HCT116 (cell line): Measurements from ENCODE around the gene CPNE7. TPM values are rescaled to one million over a fixed set of nuclear protein-coding genes. Genes with fewer than 3 reads are reported as not detected.

ENCODE experiments used
- ATAC-seq: fragments of 200-7000 bp; cut with Tn5 transposase; 2 replicates; pipeline ENCODE4 v1.9.1; 2020; ENCODE audit warnings: mild to moderate bottlenecking, moderate library complexity
- BruUV-seq: library from RNA; stranded (reverse); fragments of 400-500 nt; replicated peaks from 2 replicates; lab custom pipeline; 2021; lab: Mats Ljungman, UMichigan
- CTCF ChIA-PET: fragments of 300-600 bp; sonication (Branson Sonifier 250); formaldehyde crosslinking; loops from one replicate; lab custom pipeline; 2021; ENCODE audit warnings: antibody characterized with exemption; lab: Charles Lee
- POLR2A ChIA-PET: fragments of 300-600, 350-600 bp; sonication (Branson Sonifier 250); formaldehyde crosslinking; loops from one replicate; lab custom pipeline; 2021; ENCODE audit warnings: antibody characterized with exemption; lab: Charles Lee
- RAD21 ChIA-PET, 2 experiments: fragments of 300-600 bp; sonication (Branson Sonifier 250); formaldehyde crosslinking; loops; one replicate each; lab custom pipeline; 2023; ENCODE audit warnings: low total read pairs in 2 of 2; ENCODE audit not compliant: uncharacterized antibody in 2 of 2, unreplicated experiment in 2 of 2, low non-redundant PET in 1 of 2; lab: Charles Lee
- DNase-seq: peaks from one replicate; pipeline ENCODE4 v3.0.0-alpha.2; 2010; ENCODE audit warnings: low read depth, low spot score
- H2AFZ ChIP-seq: fragments of 200-600 bp; shearing (Covaris generic), sonication (generic); 2 replicates; pipeline ENCODE4 v1.6.1; 2017; ENCODE audit warnings: low read depth, mixed run types, mixed read lengths, antibody characterized with exemption, low read length; ENCODE audit not compliant: poor library complexity, severe bottlenecking
- H3K27ac ChIP-seq: 2 replicates; pipeline ENCODE4 v1.5.1; 2012; ENCODE audit warnings: low read depth, low read length
- H3K27me3 ChIP-seq: fragments of 200-600 bp; sonication (generic); 2 replicates; pipeline ENCODE4 v1.6.1; 2016; ENCODE audit warnings: mixed run types, low read length, mixed read lengths; ENCODE audit not compliant: insufficient read depth
- H3K36me3 ChIP-seq, 2 experiments: fragments of 200-500 bp in 1 of 2; fragments of 200-600 bp in 1 of 2; sonication (Bioruptor generic) in 1 of 2; sonication (generic) in 1 of 2; 2 replicates each; pipeline versions ENCODE4 v1.5.1 to v1.6.1; 2014 to 2016; ENCODE audit warnings: low read length in 2 of 2, inconsistent platforms in 1 of 2, mixed read lengths in 1 of 2, mixed run types in 1 of 2; ENCODE audit not compliant: insufficient read depth in 2 of 2, control insufficient read depth in 1 of 2
- H3K4me1 ChIP-seq, 2 experiments: fragments of 200-600 bp in 1 of 2; sonication (generic) in 1 of 2; 2 replicates each; pipeline versions ENCODE4 v1.5.1 to v1.6.1; 2012 to 2017; ENCODE audit warnings: low read length in 2 of 2, inconsistent platforms in 1 of 2, mild to moderate bottlenecking in 1 of 2, mixed read lengths in 1 of 2, mixed run types in 1 of 2, moderate library complexity in 1 of 2; ENCODE audit not compliant: insufficient read depth in 2 of 2, control insufficient read depth in 1 of 2
- H3K4me2 ChIP-seq: fragments of 200-600 bp; sonication (generic); 2 replicates; pipeline ENCODE4 v1.6.1; 2017; ENCODE audit warnings: mixed run types, low read length, mixed read lengths
- H3K4me3 ChIP-seq, 2 experiments: fragments of 200-600 bp in 1 of 2; sonication (generic) in 1 of 2; replicated peaks in 1 of 2; 2 replicates each; pipeline ENCODE4 v1.5.1; 2011 to 2016; ENCODE audit warnings: low read length in 2 of 2, control low read depth in 1 of 2, low read depth in 1 of 2, mild to moderate bottlenecking in 1 of 2, mixed read lengths in 1 of 2, mixed run types in 1 of 2
- H3K79me2 ChIP-seq: fragments of 200-600 bp; sonication (generic); 2 replicates; pipeline ENCODE4 v1.6.1; 2017; ENCODE audit warnings: mild to moderate bottlenecking, mixed run types, low read length, moderate library complexity, mixed read lengths; ENCODE audit not compliant: insufficient read depth
- H3K9ac ChIP-seq: fragments of 200-600 bp; sonication (generic); 2 replicates; pipeline ENCODE4 v1.6.1; 2016; ENCODE audit warnings: low read length, mixed read lengths
- H3K9me2 ChIP-seq: fragments of 200-600 bp; sonication (generic), shearing (Covaris generic); 2 replicates; pipeline ENCODE4 v1.6.1; 2017; ENCODE audit warnings: mixed run types, mild to moderate bottlenecking, moderate library complexity; ENCODE audit not compliant: insufficient read depth
- H3K9me3 ChIP-seq, 2 experiments: fragments of 200-500 bp in 1 of 2; fragments of 200-600 bp in 1 of 2; sonication (Bioruptor generic) in 1 of 2; sonication (generic) in 1 of 2; 2 replicates each; pipeline ENCODE4 v1.6.1; 2014 to 2017; ENCODE audit warnings: low read length in 2 of 2, mixed read lengths in 2 of 2, inconsistent platforms in 1 of 2, low read depth in 1 of 2, mild to moderate bottlenecking in 1 of 2, mixed run types in 1 of 2, moderate library complexity in 1 of 2; ENCODE audit not compliant: control insufficient read depth in 1 of 2, insufficient read depth in 1 of 2
- H4K20me1 ChIP-seq: fragments of 200-600 bp; sonication (generic), shearing (Covaris generic); 2 replicates; pipeline ENCODE4 v1.6.1; 2017; ENCODE audit warnings: mixed run types, mild to moderate bottlenecking, moderate library complexity; ENCODE audit not compliant: insufficient read depth
- CEBPB ChIP-seq: IDR thresholded peaks from 2 replicates; pipeline ENCODE4 v1.6.1; 2012; ENCODE audit warnings: low read depth
- POLR2A ChIP-seq: IDR thresholded peaks from 2 replicates; pipeline ENCODE4 v1.7.0; 2011; ENCODE audit warnings: borderline replicate concordance; ENCODE audit not compliant: insufficient read depth, insufficient read length; ENCODE audit errors: extremely low read depth
- SIN3A ChIP-seq: IDR thresholded peaks from 2 replicates; pipeline ENCODE4 v1.6.1; 2012; ENCODE audit warnings: low read depth
- intact Hi-C: fragments of 100-400 bp; cut with micrococcal nuclease; formaldehyde crosslinking; loops from 2 replicates; pipeline ENCODE4 v1.10.0; 2022
- total RNA-seq: library from RNA; stranded (reverse); gene quantifications from one replicate; pipeline ENCODE4 v1.2.1, GENCODE V29; 2021; ENCODE audit not compliant: unreplicated experiment
- TF ChIP-seq, protein P1 (sequence below): IDR thresholded peaks from 2 replicates; pipeline ENCODE4 v1.6.1; 2012
- TF ChIP-seq, protein P2 (sequence below): IDR thresholded peaks from 2 replicates; pipeline ENCODE4 v1.6.1; 2011; ENCODE audit warnings: mild to moderate bottlenecking, low read length, moderate library complexity; ENCODE audit not compliant: insufficient replicate concordance; ENCODE audit errors: extremely low read depth

CPNE7 gene
- total RNA-seq, 1 experiment from 2014 or later = 201 TPM

DNA sequence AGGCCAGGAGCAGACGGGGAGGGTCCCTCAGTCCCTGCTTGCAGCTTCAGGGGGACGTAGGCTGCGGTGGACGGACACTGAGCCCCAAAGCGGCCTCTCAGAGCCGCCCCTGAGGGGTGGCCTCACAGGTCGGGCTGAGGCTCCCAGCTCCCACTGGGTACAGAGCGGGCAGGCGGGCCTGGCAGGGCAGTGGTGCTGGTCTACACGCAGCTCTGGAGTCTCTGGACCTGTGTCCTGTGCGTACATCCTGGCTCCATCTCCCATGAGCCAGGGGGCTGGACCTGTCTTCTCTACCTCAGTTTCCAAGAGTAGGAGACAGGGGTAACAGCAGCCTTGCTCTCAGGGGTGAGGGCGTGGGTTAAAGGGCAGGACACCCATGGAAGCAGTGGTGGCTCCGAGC lies 39.6 kb downstream of the CPNE7 start:
- no peaks in the 10 kb centered on the region for H3K9me3 ChIP-seq
- POLR2A ChIA-PET = interaction anchor here (0.8 kb wide), 1 partner anchor 13 kb away, joined by 3 read pairs; no protein-coding TSS in a partner anchor
- H2AFZ ChIP-seq = no peak overlapping the region
- H3K79me2 ChIP-seq = no peaks in the 10 kb centered on the region
- intact Hi-C loops = loop anchor here (1.0 kb wide), 1 partner anchor 26 kb away; no protein-coding TSS in a partner anchor
- DNase-seq = no peak
- RAD21 ChIA-PET = interaction anchor here in 1 of 2 experiments (0.9 kb wide), 1 partner anchor 27 kb away, joined by 4 read pairs; no protein-coding TSS in a partner anchor
- no peaks in the 10 kb centered on the region for H3K9me2 ChIP-seq
- TF ChIP-seq SIN3A = no peak
- no peak for TF ChIP-seq POLR2A
- TF ChIP-seq, protein P1, sequence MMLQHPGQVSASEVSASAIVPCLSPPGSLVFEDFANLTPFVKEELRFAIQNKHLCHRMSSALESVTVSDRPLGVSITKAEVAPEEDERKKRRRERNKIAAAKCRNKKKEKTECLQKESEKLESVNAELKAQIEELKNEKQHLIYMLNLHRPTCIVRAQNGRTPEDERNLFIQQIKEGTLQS = no peak
- TF ChIP-seq, protein P2, sequence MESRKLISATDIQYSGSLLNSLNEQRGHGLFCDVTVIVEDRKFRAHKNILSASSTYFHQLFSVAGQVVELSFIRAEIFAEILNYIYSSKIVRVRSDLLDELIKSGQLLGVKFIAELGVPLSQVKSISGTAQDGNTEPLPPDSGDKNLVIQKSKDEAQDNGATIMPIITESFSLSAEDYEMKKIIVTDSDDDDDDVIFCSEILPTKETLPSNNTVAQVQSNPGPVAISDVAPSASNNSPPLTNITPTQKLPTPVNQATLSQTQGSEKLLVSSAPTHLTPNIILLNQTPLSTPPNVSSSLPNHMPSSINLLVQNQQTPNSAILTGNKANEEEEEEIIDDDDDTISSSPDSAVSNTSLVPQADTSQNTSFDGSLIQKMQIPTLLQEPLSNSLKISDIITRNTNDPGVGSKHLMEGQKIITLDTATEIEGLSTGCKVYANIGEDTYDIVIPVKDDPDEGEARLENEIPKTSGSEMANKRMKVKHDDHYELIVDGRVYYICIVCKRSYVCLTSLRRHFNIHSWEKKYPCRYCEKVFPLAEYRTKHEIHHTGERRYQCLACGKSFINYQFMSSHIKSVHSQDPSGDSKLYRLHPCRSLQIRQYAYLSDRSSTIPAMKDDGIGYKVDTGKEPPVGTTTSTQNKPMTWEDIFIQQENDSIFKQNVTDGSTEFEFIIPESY = no peak
- TF ChIP-seq CEBPB = no peak
- TF ChIP-seq, all 23 proteins: peak for 0
- Histone ChIP-seq H3K36me3 (no peaks in the 10 kb centered on the region), H3K27ac (no peak overlapping the region), H3K27me3 (no peaks in the 10 kb centered on the region), H4K20me1 (no peaks in the 10 kb centered on the region), H3K9ac (no peak overlapping the region), H3K4me3 (no peak overlapping the region), H3K4me2 (peak overlapping the region; percentile 16; the same call in 1 of the 2 replicates), H3K4me1 (peaks cover 7 to 18% of the 10 kb centered on the region in 2 experiments; a peak in 3 of 4 replicates)
- CTCF ChIA-PET = interaction anchor here (0.6 to 2.6 kb wide), 9 partner anchors 13 to 376 kb away, joined by 3 to 17 read pairs (median 4); partner anchors contain the start of gene SPATA33
- no TSS peak for BruUV-seq
- ATAC-seq = peak; percentile 26
